ENCODE data around the gene KIAA0513.

The KIAA0513 gene

GRCh38 chr16:85075236-85075924 lies 47.8 kb downstream of the KIAA0513 start:
- no peak for DNase-seq

- DNase-seq = no peak
These were observed 49.4 kb downstream of the KIAA0513 start for GRCh38 chr16:85077039-85077438.

DNA sequence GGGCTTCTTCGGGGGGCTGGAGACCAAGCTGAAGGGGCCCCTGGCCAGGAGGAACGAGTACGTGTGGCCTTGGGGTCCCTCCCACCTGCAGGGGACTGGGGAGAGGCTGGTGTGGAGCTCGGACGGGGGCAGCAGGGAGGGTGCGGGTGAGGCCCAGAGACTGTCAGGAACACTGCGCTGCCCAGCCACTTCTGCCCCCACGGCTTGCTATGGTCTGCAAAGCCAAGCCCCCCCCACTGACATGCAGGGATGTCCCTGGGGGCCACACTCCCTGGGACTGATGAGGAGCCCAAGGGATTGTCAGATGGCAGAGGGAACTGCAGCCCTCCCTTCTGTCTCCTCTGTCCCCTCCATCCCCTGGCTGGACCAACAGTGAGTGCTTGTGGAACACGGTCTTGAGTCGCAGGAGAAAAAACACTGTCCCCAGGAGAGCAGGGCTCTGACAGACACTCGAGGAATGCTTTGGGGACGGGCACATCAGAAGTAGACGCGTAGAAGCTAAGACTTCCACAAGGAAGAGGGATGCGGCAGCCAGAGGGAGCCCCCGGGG lies 50.1 kb downstream of the KIAA0513 start:
- no peak for DNase-seq

GRCh38 chr16:85078226-85078625 lies 50.6 kb downstream of the KIAA0513 start:
- DNase-seq = no peak

- DNase-seq = no peak
These were observed 51.4 kb downstream of the KIAA0513 start for GRCh38 chr16:85078952-85079351.

DNA sequence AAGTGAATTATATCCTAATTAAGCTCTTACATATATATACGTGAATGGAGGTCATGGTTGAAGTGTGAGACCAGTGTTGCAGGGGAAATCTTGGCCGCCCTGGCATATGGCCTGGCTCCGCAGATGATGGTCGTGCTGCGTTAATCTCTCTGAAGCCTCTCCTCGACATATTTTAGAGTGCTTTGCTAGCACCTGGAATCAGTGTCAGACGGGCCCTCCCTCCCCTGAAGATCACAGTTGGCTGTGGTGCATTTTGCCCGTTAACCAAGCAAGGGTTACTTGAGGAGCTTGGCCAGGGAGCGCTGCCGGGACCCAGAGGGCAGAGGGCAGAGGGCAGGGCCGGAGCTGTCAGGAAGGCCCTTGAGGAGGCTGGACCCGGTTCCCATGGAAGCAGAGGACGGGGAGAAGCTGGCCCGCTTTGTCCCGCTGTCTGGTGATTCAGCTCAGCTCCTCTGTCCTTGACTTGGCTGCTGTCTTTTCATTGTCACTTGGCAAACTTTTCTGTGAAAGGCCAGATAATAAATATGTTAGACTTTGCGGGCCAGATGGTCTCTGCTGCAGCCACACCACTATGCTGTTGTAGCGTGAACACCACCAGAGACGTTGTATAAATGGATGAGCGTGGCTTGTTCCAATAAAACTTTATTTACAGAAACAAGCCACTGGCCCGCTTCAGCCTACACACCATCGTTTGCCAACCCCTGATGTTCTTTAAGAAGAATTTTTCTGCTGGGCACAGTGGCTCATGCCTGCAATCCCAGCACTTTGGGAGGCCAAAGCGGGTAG lies 52.4 kb downstream of the KIAA0513 start:
- no peak for DNase-seq

GRCh38 chr16:85081038-85081437 lies 53.4 kb downstream of the KIAA0513 start:
- no peak for DNase-seq

DNA sequence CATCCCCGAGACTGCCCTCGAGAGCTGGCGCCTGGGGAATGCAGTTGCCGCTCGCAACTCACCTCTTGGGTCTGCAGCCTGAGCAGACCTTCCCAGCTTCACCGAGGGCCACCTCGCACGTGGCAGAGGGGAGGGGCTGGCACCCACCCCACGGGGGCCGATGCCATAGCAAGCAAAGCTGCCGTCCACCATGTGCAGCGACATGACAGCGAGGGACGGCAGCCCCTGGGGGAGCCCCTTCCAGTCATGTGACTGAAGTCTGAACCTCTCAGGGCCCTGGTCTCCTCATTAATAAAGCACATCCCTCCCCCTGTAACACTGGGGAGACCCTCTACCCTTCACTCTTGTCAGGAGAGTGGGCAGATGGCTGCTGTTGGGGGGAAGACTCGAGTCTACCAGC lies 54.2 kb downstream of the KIAA0513 start:
- DNase-seq = no peak

DNA sequence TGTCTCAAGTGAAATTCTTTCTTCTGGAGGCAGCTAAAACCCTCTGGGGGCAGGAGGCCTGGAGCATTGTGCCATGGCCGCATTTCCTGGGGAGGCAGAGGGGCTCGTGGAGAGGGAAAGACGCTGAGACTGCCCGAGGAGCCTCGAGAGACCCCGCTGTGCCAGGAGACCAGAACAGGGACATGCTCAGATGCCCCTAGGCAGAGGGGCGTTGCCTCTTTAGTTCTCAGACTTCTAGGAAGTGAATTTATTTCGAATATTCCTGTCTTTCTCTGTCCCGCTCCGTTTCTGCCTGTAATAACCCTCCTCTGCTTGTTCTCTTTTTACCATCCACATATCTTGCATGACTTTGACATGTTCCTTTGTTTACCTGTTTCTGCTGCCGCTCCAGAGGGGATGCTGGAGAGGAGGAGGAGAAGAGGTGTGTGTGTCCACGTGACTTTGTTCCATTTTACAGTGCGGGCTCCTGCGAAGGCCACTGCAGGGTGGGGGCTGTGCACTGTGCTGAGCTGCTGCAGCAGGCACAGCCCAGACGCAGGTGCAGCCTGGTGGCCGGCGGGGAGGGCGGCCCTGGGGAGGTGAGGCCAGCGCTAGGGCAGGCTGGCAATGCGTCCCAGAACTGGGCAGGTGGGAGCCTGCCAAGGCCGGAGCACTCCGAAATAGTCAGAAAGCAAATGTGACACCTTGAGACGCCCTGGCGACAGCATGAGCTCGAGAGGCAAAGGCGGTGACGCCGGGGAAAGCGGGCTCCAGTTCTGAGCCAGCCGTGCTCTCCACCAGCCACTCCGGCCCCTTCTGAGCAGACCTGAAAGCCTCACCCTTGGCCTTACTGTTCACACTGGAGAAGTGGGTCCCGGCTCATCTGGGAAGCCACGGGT lies 54.8 kb downstream of the KIAA0513 start:
- no peak for DNase-seq

GRCh38 chr16:85083051-85083639 lies 55.5 kb downstream of the KIAA0513 start:
- no peak for DNase-seq

GRCh38 chr16:85084841-85085510 lies 57.4 kb downstream of the KIAA0513 start:
- no peak for DNase-seq

DNA sequence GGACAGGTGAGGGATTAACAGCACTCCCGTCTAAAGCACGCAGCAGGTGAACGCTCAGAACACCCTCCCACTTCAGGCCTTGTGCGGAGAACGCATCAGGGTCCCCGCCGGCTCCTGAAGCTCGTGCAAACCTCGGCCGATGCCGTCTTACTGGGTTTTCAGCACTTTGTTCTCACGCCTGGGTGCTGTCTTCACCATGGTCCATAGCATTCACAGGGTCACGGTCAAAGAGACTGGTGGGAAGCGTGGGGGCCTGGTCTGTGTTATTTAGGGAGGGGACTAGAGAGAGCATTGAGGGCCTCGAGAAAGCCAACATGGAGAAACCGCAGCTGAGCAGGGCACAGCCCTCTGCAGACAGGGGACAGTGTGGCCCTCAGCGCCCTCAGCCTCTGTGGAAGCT lies 58.1 kb downstream of the KIAA0513 start:
- DNase-seq = no peak

- no peak for DNase-seq
These were observed 59.0 kb downstream of the KIAA0513 start for GRCh38 chr16:85086347-85087291.

GRCh38 chr16:85087899-85088569 lies 60.4 kb downstream of the KIAA0513 start:
- DNase-seq = no peak

DNA sequence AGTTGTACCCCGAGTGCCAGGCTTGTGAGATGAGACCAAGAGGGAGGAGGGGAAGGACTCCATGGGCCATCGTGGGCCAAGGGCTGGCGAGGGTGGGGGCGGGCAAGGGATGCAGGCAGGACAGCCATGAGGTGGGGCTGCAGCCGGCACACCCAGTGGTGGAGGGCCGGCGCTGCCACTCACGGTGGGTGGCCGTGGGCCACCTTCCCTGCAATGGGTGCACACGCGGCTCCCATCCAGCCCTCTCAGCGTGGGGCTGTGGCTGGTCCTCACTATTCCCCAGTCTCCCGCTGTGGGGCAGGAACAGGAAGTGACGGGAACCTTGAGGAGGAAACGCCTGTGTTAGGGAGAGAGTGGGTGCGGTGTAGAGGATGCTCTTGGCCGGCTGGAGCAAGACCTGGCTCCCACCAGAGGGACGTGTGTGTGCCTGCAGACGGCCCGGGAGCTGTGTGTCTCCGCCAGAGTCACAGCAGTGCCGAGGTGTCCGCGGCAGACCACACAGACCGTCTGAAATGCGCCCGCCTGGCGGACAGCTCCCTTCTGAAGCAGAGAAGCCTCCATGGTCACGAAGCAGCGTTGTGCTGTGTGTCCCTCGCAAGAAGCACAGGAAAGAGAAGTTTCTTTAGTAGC lies 61.1 kb downstream of the KIAA0513 start:
- no peak for DNase-seq

GRCh38 chr16:85089525-85089924 lies 61.9 kb downstream of the KIAA0513 start:
- no peak for DNase-seq

DNA sequence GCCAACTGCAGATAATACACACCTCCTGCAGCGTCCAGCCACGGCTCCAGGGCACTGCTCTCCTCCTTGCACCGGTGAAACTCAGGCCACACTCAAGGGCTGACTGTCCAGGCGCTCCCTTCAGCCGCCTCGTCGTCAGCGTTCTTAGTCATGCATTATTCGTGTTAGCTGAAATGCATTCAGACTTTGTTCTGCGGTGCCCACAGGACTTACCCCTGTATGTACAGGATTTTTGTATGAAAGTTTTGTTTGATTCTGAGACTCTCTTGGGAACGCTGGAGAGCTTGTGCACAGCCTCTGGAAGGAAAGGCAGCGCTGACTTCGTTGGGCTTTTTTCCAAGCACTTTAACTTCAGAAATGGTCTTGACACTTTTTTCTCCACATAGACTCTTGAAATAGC lies 62.6 kb downstream of the KIAA0513 start:
- no peak for DNase-seq

DNA sequence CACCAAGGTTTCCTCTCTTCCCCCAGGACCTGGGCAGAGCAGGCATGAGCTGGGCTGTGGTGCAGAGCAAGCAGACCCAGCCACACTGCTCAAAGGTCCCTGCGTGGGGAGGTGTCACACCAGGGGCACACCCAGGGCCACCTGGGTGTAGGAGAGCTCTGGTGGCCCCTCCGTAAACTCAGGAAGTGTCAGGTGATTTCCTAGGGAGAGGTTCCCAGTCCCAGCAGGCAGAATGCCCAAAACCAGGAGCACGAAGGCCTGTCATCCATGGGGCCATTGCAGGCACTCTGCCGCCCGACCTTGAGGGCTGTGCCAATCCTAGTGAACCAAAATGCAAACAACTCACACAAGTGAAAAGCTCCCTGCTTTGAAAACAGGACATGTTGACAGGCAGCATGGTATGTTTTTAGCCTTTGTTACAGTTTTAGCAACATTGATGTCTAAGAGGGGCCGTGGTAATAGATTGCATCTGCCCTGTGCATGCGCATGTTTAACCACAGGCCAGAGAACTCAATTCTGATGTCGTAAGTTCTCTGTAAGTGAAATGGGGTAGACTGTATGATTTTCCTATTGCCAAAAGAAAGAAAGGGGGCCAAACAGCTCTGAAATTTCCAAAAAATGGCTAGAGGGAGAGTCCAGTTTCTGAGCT lies 63.4 kb downstream of the KIAA0513 start:
- DNase-seq = no peak

DNA sequence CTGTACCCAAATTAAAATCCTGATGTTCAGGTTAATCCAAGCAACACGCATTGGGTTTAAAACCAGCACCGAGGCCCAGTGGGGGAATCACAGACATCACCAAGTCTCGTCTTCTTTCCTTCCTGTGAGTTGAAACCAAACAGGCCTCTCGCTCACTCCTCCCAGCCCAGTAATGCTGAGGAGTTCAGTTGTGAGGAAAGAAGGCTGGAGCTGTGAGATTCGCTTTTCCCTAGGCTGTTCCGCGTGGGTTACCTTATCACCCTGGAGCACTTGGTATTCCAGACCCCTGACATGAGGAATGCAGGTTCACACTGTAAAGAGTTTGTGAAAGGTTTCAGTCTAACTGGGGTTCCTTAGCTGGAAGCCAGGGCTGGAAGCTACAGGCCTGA lies 63.9 kb downstream of the KIAA0513 start:
- no peak for DNase-seq

Measured in T1000 (cell line).